ENCODE data around the gene MYO1E.
A peak's percentile ranks its signal among the peaks of the same experiment; 100 is the strongest.
"Not testable (repeated sequence)": the region's sequence is repeated elsewhere in the genome, so short reads cannot be mapped to it uniquely, and the experiment has no call there.

MYO1E gene

DNA sequence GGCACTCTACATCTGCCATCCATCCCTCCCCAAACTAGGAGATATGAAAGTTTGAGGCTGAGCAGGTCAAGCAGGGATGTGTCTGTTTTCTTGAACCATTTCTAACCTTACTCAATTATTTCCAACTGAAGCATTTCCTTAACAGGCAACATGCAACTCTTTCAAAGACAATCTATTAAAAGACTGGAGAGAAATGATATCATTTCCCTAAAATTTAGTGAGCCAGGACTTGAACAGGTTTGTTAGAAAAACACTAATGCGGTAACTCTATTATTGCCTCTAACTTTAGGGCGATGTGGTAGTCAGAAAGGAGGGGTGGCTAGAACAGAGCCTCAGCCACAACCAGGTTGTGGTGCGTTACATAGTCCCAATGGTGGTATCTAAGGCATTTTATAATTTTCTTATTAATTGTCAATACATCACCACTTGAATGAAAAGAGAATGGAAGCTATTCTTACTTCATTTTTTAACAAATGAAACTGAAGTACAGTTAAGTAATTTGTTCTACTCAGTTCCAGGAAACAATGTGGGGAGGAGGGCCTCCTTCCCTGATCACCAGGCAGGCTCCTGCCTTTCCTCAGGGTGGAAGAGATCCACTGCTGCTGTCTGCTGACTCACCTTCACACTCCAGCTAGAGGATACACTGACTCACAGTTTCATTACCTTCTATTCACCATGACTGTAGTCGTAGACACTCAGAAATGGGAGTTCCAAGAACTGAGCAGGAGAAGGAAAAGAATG lies 22.8 kb downstream of the MYO1E start:
- peak; percentile 58 for DNase-seq

DNA sequence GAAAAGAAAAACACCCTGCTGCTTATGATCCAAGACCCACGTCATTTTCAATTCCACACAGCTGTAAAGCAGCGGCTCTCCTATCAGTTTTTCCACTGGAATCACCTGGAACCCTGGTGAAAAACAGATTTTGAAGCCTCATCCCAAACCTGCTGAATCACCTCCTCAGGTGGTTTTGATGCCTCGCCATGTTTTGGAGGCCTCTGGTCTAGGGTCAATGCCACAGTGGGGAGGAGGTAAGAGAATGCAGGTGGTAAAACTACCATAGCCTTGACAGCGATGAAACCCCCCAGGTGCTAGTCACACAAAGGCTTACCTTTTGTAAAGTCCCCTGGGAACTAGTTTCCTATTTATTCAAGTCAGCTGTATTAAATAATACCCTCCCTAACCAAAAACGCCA lies 24.8 kb downstream of the MYO1E start:
- no peak for DNase-seq

DNA sequence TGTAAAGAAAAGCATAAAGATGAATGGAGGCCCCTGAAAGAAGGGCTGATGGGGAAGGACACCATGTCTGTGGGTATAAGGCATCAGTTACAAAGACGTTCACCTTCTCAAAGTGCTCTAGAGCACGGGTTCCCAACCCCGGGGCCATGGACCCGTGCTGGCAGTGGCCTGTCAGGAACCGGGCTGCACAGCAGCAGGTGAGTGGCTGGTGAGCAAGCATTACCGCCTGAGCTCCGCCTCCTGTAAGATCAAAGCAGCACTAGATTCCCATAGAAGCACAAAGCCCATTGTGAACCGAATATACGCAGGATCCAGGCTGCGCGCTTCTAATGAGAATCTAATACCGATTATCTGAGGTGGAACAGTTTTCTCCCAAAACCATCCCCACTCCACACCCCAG lies 25.7 kb downstream of the MYO1E start:
- no peak for DNase-seq

DNA sequence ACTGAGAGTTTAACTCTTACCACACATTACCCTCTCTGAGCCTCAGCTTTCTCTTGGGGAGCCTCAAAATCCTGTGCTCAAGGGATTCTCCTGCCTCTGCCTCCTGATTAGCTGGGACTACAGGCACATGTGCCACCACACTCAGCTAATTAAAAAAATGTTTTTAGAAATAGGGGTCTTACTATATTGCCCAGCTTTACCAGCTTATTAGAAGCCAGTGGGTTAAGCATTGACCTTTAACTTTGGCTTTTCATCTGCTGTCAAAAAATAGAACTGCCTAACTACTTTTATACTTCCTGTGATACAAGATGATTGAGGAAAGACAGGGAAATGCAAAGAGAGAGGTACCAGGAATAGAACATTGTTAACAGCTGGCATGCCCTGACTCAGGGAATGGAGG lies 27.3 kb downstream of the MYO1E start:
- no peak for DNase-seq

DNA sequence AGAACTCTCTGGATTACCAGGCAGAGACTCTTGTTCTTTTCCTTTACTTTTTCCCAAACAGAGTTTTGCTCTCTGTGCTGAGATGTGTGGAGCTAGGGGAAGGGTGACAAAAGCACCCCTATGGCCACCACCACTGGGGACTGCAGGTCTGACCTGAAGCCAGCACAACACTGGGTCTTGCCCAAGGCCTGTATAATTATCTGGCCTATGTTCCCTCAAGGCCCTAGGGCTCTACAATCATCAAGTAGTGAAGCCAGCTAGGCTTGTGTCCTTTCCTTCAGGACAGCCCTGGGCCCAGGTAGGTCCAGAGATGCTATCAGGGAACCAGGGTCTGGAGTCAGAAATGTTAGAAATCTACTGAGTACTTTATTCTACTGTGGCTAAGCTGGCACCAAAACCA lies 28.4 kb downstream of the MYO1E start:
- DNase-seq: no peak

DNA sequence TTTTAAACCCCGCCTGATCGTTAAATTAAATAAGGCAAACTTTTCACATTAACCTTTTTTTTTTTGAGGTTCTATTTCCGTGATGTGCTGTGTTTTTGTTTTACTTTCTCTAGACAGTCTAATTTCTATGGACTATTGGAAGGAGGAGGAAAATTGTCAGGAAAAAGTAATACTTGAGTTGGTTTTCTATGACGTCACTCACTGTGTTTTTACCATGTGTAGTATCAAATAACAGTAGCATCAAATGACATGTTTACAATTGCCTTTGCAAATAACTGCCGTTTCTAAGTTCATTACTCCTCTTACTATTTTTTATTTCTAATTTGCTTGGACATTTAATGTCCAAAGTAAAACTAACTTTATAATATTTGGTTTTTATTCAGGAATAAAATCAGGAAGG lies 32.3 kb downstream of the MYO1E start:
- no peak for DNase-seq

DNA sequence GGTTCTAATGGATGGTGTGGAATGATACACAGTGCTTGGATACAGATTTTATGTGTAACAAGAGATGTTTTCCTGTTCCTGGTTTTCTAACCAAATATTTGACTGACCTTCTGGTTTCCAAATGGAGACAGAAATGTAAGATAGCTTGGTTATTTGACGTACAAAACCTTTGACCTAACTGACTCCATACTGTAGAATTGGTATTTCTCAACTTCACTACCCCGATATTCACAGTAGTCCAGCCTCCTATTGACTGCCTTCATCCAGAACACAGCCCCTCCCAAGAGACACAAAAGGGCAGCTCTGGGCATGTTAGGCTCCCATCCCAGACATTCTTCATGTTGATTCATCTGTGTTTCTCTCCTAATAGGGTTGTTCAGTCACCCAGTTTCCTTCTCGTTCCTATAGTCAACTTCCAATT lies 33.4 kb downstream of the MYO1E start:
- DNase-seq: no peak

DNA sequence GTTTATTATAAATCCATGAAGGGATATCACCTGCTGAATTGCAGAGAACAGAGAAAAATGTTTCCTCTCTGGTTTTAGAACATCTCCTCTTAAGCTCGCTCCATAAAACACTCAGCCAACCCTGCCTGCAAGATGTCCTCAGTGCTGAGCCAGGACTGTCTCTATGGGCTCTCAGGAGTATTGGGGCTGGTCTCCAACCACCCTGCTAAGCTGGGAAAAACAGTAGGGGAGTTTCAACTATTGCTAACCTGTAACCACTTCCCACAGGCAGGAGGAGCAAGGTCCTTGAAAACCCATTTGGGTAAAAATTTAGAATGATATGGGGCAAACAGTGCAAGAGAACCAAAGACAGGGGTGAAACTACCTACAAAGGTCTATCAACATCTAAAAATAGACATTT lies 34.3 kb downstream of the MYO1E start:
- DNase-seq: no peak

DNA sequence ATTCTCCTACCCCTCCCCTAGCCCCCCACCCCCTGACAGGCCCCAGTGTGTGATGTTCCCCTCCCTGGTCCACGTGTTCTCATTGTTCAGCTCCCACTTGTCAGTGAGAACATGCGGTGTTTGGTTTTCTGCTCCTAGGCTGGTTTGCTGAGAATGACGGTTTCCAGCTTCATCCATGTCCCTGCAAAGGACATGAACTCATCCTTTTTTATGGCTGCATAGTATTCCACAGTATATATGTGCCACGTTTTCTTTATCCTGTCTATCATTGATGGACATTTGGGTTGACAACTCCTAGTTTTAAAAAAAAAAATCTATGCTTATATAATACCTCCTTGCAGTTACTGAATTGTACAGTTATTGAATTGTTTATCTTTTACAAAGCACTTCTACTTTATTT lies 35.9 kb downstream of the MYO1E start:
- not testable (repeated sequence) for DNase-seq

DNA sequence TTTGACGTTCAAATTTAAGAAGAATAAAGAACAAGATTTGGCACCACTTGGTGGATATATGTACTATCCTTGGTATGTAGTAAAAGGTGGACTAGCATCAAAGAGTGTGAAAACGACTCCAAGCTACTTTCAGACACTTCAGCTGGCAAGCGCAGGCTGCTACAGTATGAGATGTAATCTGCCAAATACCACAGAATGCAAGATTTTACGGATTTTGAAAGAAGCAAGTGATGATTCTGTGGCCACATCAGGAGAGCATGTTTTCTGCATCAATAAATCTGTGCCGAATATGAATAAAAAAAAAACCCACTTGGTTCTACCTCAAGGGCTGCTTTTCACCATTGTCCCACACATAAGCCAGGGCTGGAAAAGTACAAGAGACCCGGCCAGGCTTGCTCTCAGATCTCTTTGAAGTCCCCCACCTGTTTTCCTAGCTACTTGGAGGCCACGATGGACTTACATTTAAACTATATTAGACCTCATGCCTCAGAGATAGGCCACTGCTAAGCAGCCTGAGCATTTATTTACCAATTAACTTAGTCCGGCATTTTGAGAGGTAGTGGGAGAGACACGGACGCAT lies 37.4 kb downstream of the MYO1E start:
- no peak for DNase-seq

DNA sequence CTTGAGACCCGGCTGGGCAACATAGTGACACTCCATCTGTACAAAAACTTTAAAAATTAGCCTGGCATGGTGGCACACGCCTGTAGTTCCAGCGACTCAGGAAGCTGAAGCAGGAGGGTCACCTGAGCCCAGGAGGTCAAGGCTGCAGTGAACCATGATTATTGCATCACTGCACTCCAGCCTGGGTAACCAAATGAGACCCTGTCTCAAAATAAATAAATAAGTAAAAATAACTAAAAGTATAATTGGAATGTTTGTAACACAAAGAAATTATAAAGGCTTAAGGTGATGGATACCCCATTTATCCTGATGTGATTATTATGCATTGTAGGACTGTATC lies 38.6 kb downstream of the MYO1E start:
- DNase-seq: no peak

DNA sequence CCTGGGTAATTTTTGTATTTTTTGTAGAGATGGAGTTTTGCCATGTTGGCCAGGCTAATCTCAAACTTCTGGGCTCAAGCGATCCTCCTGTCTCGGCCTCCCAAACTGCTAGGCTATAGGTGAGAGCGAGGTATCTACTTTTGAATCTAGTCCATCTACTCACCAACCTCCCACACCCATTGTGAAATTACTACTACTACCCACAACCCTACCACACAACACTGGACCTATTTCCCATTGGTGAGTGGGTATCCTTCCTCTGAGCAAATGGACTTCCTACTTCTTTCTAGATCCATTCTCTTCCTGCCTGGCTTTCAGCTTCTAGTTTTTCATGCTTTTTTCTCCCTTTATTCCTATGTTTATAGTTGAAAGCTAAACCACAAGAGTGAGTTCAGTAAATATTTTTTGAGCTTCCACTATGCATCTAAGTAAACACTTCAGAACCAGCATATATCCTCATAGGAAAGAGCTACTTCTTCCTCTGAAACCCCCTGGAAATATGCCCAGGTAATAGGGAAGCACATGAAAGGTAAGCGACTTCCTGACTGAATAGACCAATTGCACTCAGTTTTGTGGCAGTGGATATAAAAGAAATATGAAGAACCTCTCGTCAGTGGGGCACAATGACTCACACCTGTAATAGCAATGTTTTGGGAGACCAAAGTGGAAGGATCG lies 39.1 kb downstream of the MYO1E start:
- DNase-seq: no peak

DNA sequence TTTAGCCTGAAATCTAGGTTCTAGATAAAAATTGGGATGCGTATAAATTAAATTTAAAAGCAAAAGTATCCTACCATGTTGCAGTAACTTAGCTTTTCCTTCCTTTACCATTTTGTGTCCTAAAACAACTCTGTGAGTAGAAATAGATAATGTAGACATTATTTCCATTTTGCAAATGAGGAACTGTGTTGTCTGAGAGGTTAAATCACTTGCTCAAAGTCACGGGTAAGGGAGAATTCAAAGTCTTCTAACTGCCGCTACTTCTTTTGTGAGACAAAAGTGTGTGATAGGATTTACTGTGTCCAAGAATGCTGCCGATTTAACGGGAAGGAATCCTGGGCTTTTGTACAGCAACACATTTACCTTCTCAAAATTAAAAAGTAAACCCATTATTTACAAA lies 40.7 kb downstream of the MYO1E start:
- DNase-seq: no peak

DNA sequence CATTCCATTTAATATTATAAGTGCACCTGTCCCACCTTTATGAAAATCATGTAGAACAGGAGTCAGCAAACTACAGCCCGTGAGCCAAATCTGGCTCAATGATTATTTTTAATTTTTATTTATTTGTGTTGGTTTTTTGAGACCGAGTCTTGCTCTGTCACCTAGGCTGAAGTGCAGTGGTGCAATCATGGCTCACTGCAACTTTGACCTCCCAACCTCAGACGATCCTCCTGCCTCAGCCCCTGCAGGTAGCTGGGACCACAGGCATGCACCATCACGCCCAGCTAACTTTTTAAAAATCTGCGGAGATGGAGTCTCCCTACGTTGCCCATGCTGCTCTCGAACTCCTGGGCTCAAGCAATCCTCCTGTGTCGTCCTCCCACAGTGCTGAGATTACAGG lies 42.0 kb downstream of the MYO1E start:
- no peak for DNase-seq

DNA sequence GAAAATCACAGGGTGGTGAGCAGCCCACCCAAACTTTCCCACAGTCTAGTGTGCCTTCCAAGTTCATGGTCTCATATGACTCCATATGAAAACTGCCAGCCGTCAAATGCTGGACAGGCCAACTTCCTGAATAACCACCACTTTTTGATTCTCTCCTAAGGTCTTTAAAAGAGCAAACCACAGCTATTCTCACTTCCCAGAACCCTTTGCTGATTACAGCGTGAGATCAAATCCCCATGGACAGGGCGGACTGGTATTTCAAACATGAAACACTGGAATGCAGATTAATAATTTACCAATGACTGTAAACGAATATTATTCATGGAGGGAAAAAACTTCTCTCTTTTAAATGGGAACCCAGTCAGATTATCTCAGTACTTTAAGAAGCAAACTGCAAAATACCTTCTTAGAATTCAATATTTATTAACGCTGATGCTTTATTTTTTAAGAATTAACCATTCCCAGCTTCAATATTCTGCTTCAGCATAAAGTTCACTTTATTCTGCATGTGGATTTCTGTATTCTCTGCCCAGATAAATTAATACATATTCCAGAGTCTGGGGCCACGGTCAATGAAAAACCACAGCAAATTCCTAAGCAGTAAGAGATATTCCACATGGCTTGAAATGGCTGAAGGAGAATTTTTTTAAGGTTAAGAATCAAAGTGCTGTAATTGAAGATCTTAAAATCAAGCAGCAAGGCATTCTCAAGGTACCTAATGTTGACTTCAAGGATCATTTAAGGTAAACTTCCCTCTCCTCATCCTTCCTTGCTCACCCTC lies 42.9 kb downstream of the MYO1E start:
- DNase-seq: no peak

DNA sequence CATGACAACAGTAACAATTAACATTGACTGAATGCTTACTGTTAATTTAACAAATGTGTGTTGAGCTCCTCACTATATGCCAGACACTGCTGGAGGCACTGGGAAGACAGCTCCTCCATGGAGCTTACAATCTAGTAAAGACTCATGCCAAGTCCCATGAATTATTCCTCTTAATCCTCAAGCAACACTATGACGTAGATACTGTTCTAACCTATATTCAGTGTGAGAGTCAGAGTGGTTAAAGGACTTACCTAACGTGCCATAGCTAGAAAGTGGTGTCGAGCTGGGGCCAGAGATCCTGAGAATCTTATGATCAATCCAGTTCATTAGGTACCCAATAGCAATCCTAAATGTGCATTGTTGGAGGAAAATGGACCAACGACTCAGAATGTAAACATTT lies 43.6 kb downstream of the MYO1E start:
- DNase-seq: no peak

DNA sequence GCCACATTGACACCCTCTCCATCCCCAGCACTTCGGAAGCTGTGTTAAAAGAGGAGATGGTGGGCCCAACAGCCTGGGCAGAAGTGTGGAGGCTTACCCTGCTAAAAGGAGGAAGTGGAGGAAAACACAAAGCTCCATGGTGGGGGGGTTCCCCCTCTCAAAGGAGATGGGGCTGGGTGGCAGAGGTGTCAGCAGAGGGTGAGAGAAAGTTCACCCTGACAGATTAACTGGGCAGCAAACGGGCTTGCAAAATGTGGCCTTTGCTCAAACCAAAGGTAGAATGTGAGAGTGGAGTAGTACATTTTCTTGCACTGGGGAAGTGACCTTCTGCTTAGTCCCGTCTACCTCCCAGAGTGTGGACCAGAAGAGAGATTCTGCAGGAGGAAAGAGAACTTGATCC lies 44.7 kb downstream of the MYO1E start:
- DNase-seq: peak; percentile 32

DNA sequence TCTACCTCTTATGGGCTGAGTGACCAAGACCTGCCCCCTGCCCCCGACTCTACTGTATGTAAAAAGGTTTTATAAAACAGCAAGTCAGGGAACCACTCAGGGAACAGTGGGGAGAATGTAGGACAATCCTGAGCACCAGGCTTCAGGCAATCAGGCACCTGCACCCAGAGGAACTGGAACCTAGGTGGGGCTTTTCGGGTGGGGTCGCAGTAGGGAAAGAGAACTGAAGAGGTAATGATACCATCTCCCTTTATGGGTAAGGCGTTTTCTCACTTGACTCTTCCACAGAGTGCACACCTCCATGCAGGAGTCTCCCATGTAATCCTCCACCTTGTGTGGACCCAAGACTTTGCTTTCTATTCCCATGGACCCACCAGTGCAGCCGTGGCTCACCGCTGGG lies 45.8 kb downstream of the MYO1E start:
- DNase-seq: no peak

DNA sequence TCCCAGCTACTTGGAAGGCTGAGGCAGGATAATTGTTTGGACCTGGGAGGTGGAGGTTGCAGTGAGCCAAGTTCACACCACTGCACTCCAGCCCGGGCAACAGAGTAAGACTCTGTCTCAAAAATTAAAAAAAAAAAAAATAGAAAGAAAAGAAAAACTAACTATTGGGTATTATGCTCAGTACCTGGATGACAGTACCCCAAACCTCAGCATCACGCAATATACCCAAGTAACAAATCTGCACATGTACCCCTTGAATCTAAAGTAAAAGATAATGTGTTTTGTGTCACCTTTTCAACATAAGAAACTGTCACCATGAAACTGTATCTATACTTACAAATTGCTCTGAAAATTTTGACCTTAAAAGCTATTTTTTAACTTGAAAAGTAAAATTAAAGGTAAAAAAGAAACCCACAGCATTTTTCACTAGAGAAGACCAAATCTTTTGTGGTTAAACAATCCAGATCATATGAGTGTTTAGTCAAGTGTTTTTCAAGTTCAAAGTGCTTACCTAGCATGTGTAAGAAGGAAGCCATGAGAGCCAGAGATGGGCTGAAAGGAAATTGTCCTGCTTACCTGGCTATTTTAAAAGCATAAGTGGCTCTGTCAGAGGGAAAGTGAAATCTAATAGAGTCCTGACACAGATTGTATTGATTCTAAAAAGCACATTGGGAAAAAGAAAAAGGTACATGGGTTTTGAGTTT lies 50.5 kb downstream of the MYO1E start:
- no peak for DNase-seq

DNA sequence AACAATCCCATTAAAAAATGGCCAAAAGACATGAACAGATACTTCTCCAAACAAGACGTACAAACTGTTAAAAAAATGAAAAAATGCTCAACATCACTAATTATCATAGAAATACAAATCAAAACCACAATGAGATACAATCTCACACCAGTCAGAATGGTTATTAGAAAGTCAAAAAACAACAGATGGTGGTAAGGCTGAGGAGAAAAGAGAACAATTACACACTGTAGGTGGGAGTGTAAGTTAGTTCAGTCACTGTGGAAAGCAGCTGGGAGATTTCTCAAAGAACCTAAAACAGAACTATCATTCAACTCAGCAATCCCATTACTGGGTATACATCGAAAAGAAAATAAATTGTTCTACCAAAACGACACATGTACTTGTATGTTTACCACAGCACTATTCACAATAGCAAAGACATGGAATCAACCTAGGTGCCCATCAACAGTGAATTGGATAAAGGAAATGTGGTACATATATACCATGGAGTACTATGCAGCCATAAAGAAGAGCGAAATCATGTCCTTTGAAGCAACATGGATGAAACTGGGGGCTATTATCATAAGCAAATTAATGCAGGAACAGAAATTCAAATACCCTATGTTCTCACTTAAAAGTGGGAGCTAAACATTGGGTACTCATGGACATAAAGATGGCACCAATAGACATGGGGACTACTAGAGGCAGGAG lies 51.5 kb downstream of the MYO1E start:
- DNase-seq: no peak

DNA sequence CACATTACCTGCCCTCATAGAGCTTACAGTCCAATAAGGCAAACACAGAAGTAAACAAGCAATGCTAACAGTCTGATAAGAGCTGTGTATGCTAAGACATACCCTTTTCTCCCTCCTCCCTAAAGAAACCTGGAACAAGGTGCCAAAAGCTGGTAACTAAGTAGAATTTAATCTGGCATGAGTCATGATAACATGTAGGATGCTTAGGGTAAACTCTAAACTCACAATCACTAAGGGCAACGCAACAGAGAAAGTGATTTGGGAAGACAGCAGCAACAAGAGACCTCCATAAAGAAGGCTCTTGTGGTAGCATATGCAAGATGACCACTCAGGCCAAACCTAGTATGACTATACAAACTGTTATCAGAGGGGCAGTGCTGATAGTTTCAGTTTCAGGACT lies 55.5 kb downstream of the MYO1E start:
- DNase-seq: no peak

DNA sequence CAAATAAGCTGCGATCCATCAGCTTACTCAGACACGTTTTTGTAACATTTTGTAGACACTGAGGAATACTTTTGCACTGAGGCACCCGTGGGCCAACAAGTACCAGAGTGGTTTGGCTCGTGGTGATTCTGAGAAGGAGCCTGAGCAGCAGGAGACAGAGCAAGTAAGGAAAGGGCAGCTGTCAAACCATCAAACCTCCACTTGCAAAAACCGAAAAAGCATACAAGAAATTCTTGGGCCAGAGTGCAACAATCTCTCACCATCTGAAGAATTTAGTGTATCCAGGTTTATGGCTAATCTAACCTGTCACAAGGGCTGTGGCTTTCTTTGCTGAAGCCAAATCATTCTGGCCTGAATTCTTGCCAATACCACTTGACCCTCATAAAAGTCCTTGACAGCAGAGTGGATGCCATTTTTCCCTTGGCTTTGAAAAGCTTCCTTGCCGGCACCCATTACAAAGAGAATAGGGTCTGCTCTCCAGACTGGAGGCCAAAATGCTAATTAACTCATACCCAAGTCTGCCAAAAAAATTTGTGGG lies 56.7 kb downstream of the MYO1E start:
- no peak for DNase-seq

Measured in CD4-positive, alpha-beta T cell treated with Interferon gamma for 1 hour (primary cell).